H1 (cell line): Measurements from ENCODE around the gene PMM2. TPM values are rescaled to one million over a fixed set of nuclear protein-coding genes. Genes with fewer than 3 reads are reported as not detected.

ENCODE experiments used
- CTCF ChIA-PET: fragments of 300-600 bp; sonication (Branson Sonifier 250); formaldehyde crosslinking; loops from one replicate; lab custom pipeline; 2021; ENCODE audit not compliant: partially characterized antibody; lab: Charles Lee
- POLR2A ChIA-PET: fragments of 300-600 bp; sonication (Branson Sonifier 250); formaldehyde crosslinking; loops from one replicate; lab custom pipeline; 2021; ENCODE audit warnings: inconsistent platforms; ENCODE audit not compliant: partially characterized antibody; lab: Charles Lee
- DNase-seq, 2 experiments: peaks; one replicate each; pipeline versions ENCODE4 v3.0.0 to v3.0.0-alpha.2; 2010 to 2022; ENCODE audit warnings: low spot score in 2 of 2, low read depth in 1 of 2, mixed read lengths in 1 of 2
- FAIRE-seq: peaks from 2 replicates; lab custom pipeline; 2011; peaks lifted over from hg19 to GRCh38; lab: Jason Lieb, UNC
- H2AFZ ChIP-seq: 2 replicates; pipeline ENCODE4 v1.8.1; 2012; ENCODE audit warnings: low read length, inconsistent platforms
- H2AK5ac ChIP-seq: 2 replicates; pipeline ENCODE4 v1.6.1; 2013; ENCODE audit warnings: low read depth, low read length
- H2BK120ac ChIP-seq: replicated peaks from 2 replicates; pipeline ENCODE3; 2013; ENCODE audit warnings: low read depth, low read length, inconsistent platforms
- H2BK12ac ChIP-seq: 2 replicates; pipeline ENCODE4 v1.6.1; 2013; ENCODE audit warnings: low read depth, low read length
- H2BK15ac ChIP-seq: 2 replicates; pipeline ENCODE4 v1.6.1; 2013; ENCODE audit warnings: low read length
- H2BK20ac ChIP-seq: 2 replicates; pipeline ENCODE4 v1.6.1; 2013; ENCODE audit warnings: low read length
- H2BK5ac ChIP-seq: 2 replicates; pipeline ENCODE4 v1.6.1; 2013; ENCODE audit warnings: low read depth, low read length
- H3K14ac ChIP-seq: 2 replicates; pipeline ENCODE4 v1.6.1; 2013; ENCODE audit warnings: inconsistent platforms; ENCODE audit not compliant: insufficient read length
- H3K18ac ChIP-seq: 2 replicates; pipeline ENCODE4 v1.6.1; 2013; ENCODE audit warnings: low read length; ENCODE audit errors: extremely low read depth
- H3K23ac ChIP-seq: 2 replicates; pipeline ENCODE4 v1.6.1; 2013; ENCODE audit warnings: inconsistent platforms; ENCODE audit not compliant: insufficient read length
- H3K23me2 ChIP-seq: 2 replicates; pipeline ENCODE4 v1.6.1; 2013; ENCODE audit warnings: low read depth, low read length
- H3K27ac ChIP-seq: 2 replicates; pipeline ENCODE4 v1.6.1; 2011; ENCODE audit warnings: low read depth, low read length, inconsistent platforms
- H3K27me3 ChIP-seq, 4 experiments: replicated peaks in 1 of 4; 1 replicate in 1 of 4; 2 replicates in 3 of 4; pipeline versions ENCODE4 v1.6.1 to v1.8.1; 2011 to 2013; ENCODE audit warnings: low read length in 3 of 4, mild to moderate bottlenecking in 3 of 4, inconsistent platforms in 2 of 4, mixed read lengths in 2 of 4, moderate library complexity in 1 of 4; ENCODE audit not compliant: control insufficient read depth in 3 of 4, insufficient read depth in 3 of 4; ENCODE audit errors: extremely low read depth in 1 of 4
- H3K36me3 ChIP-seq, 4 experiments: 2 replicates each; pipeline versions ENCODE4 v1.6.1 to v1.8.1; 2011 to 2013; ENCODE audit warnings: mild to moderate bottlenecking in 4 of 4, low read length in 3 of 4, moderate library complexity in 2 of 4, control low read depth in 1 of 4, inconsistent platforms in 1 of 4; ENCODE audit not compliant: insufficient read depth in 4 of 4, control insufficient read depth in 2 of 4
- H3K4ac ChIP-seq: replicated peaks from 2 replicates; pipeline ENCODE3; 2013; ENCODE audit warnings: low read length, low read depth, mixed read lengths, inconsistent platforms; ENCODE audit not compliant: insufficient read length
- H3K4me1 ChIP-seq, 4 experiments: replicated peaks in 1 of 4; 1 replicate in 1 of 4; 2 replicates in 3 of 4; pipeline versions ENCODE4 v1.6.1 to v1.8.1; 2011 to 2013; ENCODE audit warnings: low read length in 3 of 4, inconsistent platforms in 2 of 4, mixed read lengths in 1 of 4; ENCODE audit not compliant: insufficient read depth in 4 of 4, control insufficient read depth in 3 of 4
- H3K4me2 ChIP-seq, 2 experiments: 2 replicates each; pipeline versions ENCODE4 v1.6.1 to v1.8.1; 2011 to 2013; ENCODE audit warnings: low read depth in 2 of 2, low read length in 2 of 2, control low read depth in 1 of 2, inconsistent platforms in 1 of 2, mild to moderate bottlenecking in 1 of 2; ENCODE audit not compliant: insufficient read depth in 1 of 2
- H3K4me3 ChIP-seq, 4 experiments: fragments of 200-600, 300-600 bp in 1 of 4; sonication (generic), shearing (Covaris generic), sonication (Bioruptor Twin) in 1 of 4; 2 replicates each; pipeline versions ENCODE4 v1.5.1 to v1.8.1; 2011 to 2016; ENCODE audit warnings: low read length in 4 of 4, low read depth in 3 of 4, control low read depth in 2 of 4, inconsistent platforms in 2 of 4, mild to moderate bottlenecking in 2 of 4, mixed read lengths in 1 of 4, moderate library complexity in 1 of 4; ENCODE audit not compliant: insufficient read depth in 2 of 4; ENCODE audit errors: extremely low read depth in 1 of 4
- H3K56ac ChIP-seq: replicated peaks from 2 replicates; pipeline ENCODE3; 2013; ENCODE audit warnings: low read depth, mild to moderate bottlenecking, mixed read lengths, low read length, inconsistent platforms; ENCODE audit not compliant: insufficient read length
- H3K79me1 ChIP-seq: 2 replicates; pipeline ENCODE4 v1.6.1; 2013; ENCODE audit warnings: low read depth, low read length, control low read depth
- H3K79me2 ChIP-seq, 2 experiments: 2 replicates each; pipeline versions ENCODE4 v1.6.1 to v1.8.1; 2012 to 2013; ENCODE audit warnings: low read length in 2 of 2, mild to moderate bottlenecking in 2 of 2, inconsistent platforms in 1 of 2; ENCODE audit not compliant: insufficient read depth in 2 of 2, control insufficient read depth in 1 of 2
- H3K9ac ChIP-seq, 4 experiments: replicated peaks in 1 of 4; 1 replicate in 1 of 4; 2 replicates in 3 of 4; pipeline versions ENCODE4 v1.6.1 to v1.8.1; 2011 to 2013; ENCODE audit warnings: low read depth in 3 of 4, low read length in 3 of 4, control low read depth in 2 of 4, mild to moderate bottlenecking in 2 of 4, moderate library complexity in 2 of 4, inconsistent platforms in 1 of 4; ENCODE audit errors: extremely low read depth in 1 of 4
- H3K9me3 ChIP-seq, 2 experiments: 2 replicates each; pipeline versions ENCODE4 v1.6.1 to v1.8.1; 2012 to 2013; ENCODE audit warnings: mild to moderate bottlenecking in 2 of 2, moderate library complexity in 2 of 2, control low read depth in 1 of 2, inconsistent platforms in 1 of 2, low read depth in 1 of 2, low read length in 1 of 2, mixed read lengths in 1 of 2; ENCODE audit not compliant: insufficient read depth in 2 of 2
- H4K20me1 ChIP-seq, 2 experiments: replicated peaks in 1 of 2; 2 replicates each; pipeline versions ENCODE3 to v1.8.1; 2011 to 2013; ENCODE audit warnings: inconsistent platforms in 2 of 2, low read length in 2 of 2, mild to moderate bottlenecking in 1 of 2; ENCODE audit not compliant: insufficient read depth in 2 of 2, control insufficient read depth in 1 of 2
- H4K5ac ChIP-seq: 2 replicates; pipeline ENCODE4 v1.6.1; 2013; ENCODE audit warnings: low read length, low read depth, mixed read lengths, inconsistent platforms; ENCODE audit not compliant: insufficient read length
- H4K8ac ChIP-seq: 2 replicates; pipeline ENCODE4 v1.8.0; 2013; ENCODE audit warnings: mild to moderate bottlenecking, moderate library complexity, low read length, inconsistent platforms; ENCODE audit not compliant: insufficient read depth; ENCODE audit errors: extremely low read depth
- H4K91ac ChIP-seq: replicated peaks from 2 replicates; pipeline ENCODE3; 2013; ENCODE audit warnings: low read length, mixed read lengths, inconsistent platforms; ENCODE audit not compliant: insufficient read length
- BACH1 ChIP-seq: IDR thresholded peaks from 2 replicates; pipeline ENCODE4 v1.6.1; 2012; ENCODE audit warnings: low read length, improper control_type of control experiment
- CTBP2 ChIP-seq: IDR thresholded peaks from 2 replicates; pipeline ENCODE4 v1.7.0; 2011; ENCODE audit warnings: borderline replicate concordance, mild to moderate bottlenecking, moderate library complexity, mixed read lengths, low read length; ENCODE audit not compliant: insufficient read depth, insufficient read length
- JUND ChIP-seq: IDR thresholded peaks from 2 replicates; pipeline ENCODE4 v1.6.1; 2011; ENCODE audit warnings: mild to moderate bottlenecking, improper control_type of control experiment, low read length
- MAFK ChIP-seq: IDR thresholded peaks from 2 replicates; pipeline ENCODE4 v1.6.1; 2012; ENCODE audit warnings: low read depth, mild to moderate bottlenecking, improper control_type of control experiment, low read length
- POLR2AphosphoS5 ChIP-seq: IDR thresholded peaks from 2 replicates; pipeline ENCODE4 v1.6.1; 2011; ENCODE audit warnings: low read depth, low read length
- RBBP5 ChIP-seq: IDR thresholded peaks from 2 replicates; pipeline ENCODE4 v1.7.1; 2012; ENCODE audit warnings: low read depth, mild to moderate bottlenecking, inconsistent platforms, low read length, moderate library complexity, borderline replicate concordance
- RFX5 ChIP-seq: IDR thresholded peaks from 2 replicates; pipeline ENCODE4 v1.6.1; 2011; ENCODE audit warnings: low read depth, low read length, improper control_type of control experiment, borderline replicate concordance
- SAP30 ChIP-seq: fragments of 300-600 bp; sonication (generic); IDR thresholded peaks from 2 replicates; pipeline ENCODE4 v1.7.1; 2012; ENCODE audit warnings: low read length, moderate library complexity, mild to moderate bottlenecking, inconsistent platforms; ENCODE audit not compliant: insufficient read depth, insufficient replicate concordance
- TCF12 ChIP-seq: IDR thresholded peaks from 2 replicates; pipeline ENCODE4 v1.6.1; 2011; ENCODE audit warnings: low read depth, mild to moderate bottlenecking, low read length
- ZNF274 ChIP-seq: IDR thresholded peaks from 2 replicates; pipeline ENCODE4 v1.7.0; 2012; ENCODE audit warnings: low read length, borderline replicate concordance; ENCODE audit errors: extremely low read depth
- WGBS, 2 experiments: shearing (Covaris generic) in 1 of 2; methylation state at CpG; one replicate each; pipeline versions ENCODE4 v1.1.6 to v1.1.7; 2013 to 2015; ENCODE audit warnings: low lambda C conversion rate in 2 of 2, mixed read lengths in 2 of 2, inconsistent platforms in 1 of 2, low coverage in 1 of 2, missing lambda C conversion rate in 1 of 2; ENCODE audit not compliant: insufficient replicate concordance in 2 of 2, insufficient coverage in 1 of 2, insufficient read length in 1 of 2; ENCODE audit errors: extremely low coverage in 1 of 2, missing lambda C conversion rate in 1 of 2; 5-methylcytosine and 5-hydroxymethylcytosine counted together
- polyA plus RNA-seq, 7 experiments: library from polyadenylated mRNA; depleted of rRNA in 3 of 7; stranded (reverse) in 5 of 7; unstranded in 2 of 7; fragments of >200 nt in 5 of 7; fragments of 200-250 nt in 2 of 7; gene quantifications; 1 replicate in 5 of 7; 2 replicates in 1 of 7; 4 replicates in 1 of 7; pipeline versions ENCODE4 v1.2.1 to v1.2.3, GENCODE V29; 2011 to 2013; ENCODE audit warnings: missing spikeins in 2 of 7, mixed read lengths in 2 of 7
- total RNA-seq: library from RNA; stranded (reverse); fragmentation: NEBNext Ultra II Directional; extraction: Animal tissue kit (Norgen Biotek cat#: 25700); gene quantifications from 2 replicates; pipeline ENCODE4 v1.2.1, GENCODE V29; 2021

The PMM2 gene
- total and polyA plus RNA-seq, 2 of the 8 experiments (the other 6 are each of a cell fraction or from before 2014, with no cell fraction given): 26.2 to 49.4 TPM

GRCh38 chr16:8831871-8832716 lies 34.5 kb downstream of the PMM2 start:
- peaks cover 12 to 24% (median 21%) of the 10 kb centered on the region in 4 experiments for H3K4me1 ChIP-seq
- H4K8ac ChIP-seq: peak overlapping the region; percentile 81
- H3K4me2 ChIP-seq: peak overlapping the region; percentile 61 to 72
- H4K5ac ChIP-seq: peak overlapping the region; percentile 98
- DNase-seq (peak; percentile 80 to 89), FAIRE-seq (peak; percentile 45)
- H4K91ac ChIP-seq: peak overlapping the region; percentile 99
- peak overlapping the region; percentile 99; the same call in 1 of the 2 replicates for H2AK5ac ChIP-seq
- H3K79me2 ChIP-seq: peaks cover 0 to 8% of the 10 kb centered on the region in 2 experiments; a peak in 1 of 4 replicates
- peak overlapping the region; percentile 93 for H2BK120ac ChIP-seq
- H3K23ac ChIP-seq: no peak overlapping the region
- peak overlapping the region; percentile 90 for H3K27ac ChIP-seq
- H3K14ac ChIP-seq: peak overlapping the region; percentile 8
- ChIA-PET CTCF (interaction anchor here (1.2 to 1.7 kb wide), 4 partner anchors 41 to 196 kb away, joined by 3 to 4 read pairs (median 4); no protein-coding TSS in a partner anchor), POLR2A (interaction anchor here (0.7 to 5.0 kb wide), 19 partner anchors 10 to 242 kb away, joined by 3 to 54 read pairs (median 4); partner anchors contain the start of genes CARHSP1, LITAFD and TMEM114)
- peak overlapping the region; percentile 86 for H3K4ac ChIP-seq
- no peaks in the 10 kb centered on the region for H3K27me3 ChIP-seq
- peak overlapping the region; percentile 63 for H3K56ac ChIP-seq
- peak overlapping the region in 3 of 4 experiments; percentile 59 to 79 (median 76); a peak in 6 of 7 replicates for H3K9ac ChIP-seq
- no peaks in the 10 kb centered on the region for H3K23me2 ChIP-seq
- H4K20me1 ChIP-seq: no peaks in the 10 kb centered on the region
- H2BK15ac ChIP-seq: peak overlapping the region; percentile 89; the same call in 1 of the 2 replicates
- WGBS, 2 experiments: 10% methylated on average over 18 of the region's 18 CpGs; no CpG with 5 or more reads in 1 of the 2 experiments
- H3K4me3 ChIP-seq: peak overlapping the region in 3 of 4 experiments; percentile 26 to 44 (median 37); a peak in 5 of 8 replicates
- H2AFZ ChIP-seq: no peak overlapping the region
- H2BK20ac ChIP-seq: peak overlapping the region; percentile 77
- peak overlapping the region; percentile 97 for H2BK5ac ChIP-seq
- no peaks in the 10 kb centered on the region for H3K9me3 ChIP-seq
- H3K79me1 ChIP-seq: no peaks in the 10 kb centered on the region; the same call in 1 of the 2 replicates
- peak overlapping the region; percentile 98 for H3K18ac ChIP-seq
- peaks cover 0 to 18% (median 4%) of the 10 kb centered on the region in 4 experiments; a peak in 3 of 8 replicates for H3K36me3 ChIP-seq
- peak overlapping the region; percentile 91 for H2BK12ac ChIP-seq
- TF ChIP-seq RBBP5: peak; percentile 53; the same call in 1 of the 2 replicates
- no peak for TF ChIP-seq SAP30
- no peak; the same call in 1 of the 2 replicates for TF ChIP-seq JUND
- no peak for TF ChIP-seq MAFK
- TF ChIP-seq TCF12: 0 out of 2 replicates have a peak, but pooled peaks have one; percentile 10
- TF ChIP-seq POLR2AphosphoS5: peak; percentile 82
- no peak for TF ChIP-seq ZNF274
- TF ChIP-seq CTBP2: no peak
- no peak for TF ChIP-seq RFX5
- TF ChIP-seq BACH1: no peak
